HG03457 (cell line): ENCODE results near the gene ZNF431.
"Not testable (repeated sequence)": the region's sequence is repeated elsewhere in the genome, so short reads cannot be mapped to it uniquely, and the experiment has no call there.

Experiments
- ATAC-seq: cut with Tn5 transposase; IDR thresholded peaks from one replicate; pipeline ENCODE4 v1.9.1; 2021; ENCODE audit warnings: moderate number of reproducible peaks; ENCODE audit not compliant: unreplicated experiment

The ZNF431 gene

DNA sequence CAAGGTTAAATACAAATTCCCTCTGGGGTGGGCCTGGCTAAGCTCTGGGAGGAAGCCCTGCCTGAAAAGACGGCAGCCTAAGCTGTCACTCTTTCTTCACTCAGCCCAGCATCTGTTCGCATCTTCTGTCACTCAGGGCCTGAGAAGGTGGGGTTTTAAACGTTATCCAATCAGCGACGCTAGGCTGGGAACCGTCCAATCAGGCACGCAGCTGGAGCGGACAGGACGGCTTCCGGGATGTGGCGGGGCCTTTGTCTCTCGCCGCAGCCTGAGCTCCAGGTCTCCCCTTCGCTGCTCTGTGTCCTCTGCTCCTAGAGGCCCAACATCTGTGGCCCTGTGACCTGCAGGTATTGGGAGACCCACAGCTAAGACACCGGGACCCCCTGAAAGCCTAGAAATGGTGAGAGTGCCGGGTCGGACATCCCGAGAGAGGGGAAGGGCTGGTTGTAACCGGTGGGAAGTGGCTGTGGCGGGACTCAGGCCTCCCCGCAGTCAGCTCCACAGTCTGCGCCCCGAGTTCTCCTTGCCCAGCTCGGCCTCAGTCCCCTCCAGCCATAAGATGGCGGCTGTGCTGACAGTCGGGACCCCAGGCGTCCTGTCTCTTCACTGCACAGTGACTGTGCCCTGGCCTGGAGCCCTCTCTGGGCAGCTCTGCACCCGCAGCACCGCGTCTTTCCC is at the start of gene ZNF431:
TSS of gene ZNF431 (plus strand) at position 254 of the 678 bp plus-strand sequence. CDS start at position 398, 144 bp downstream.
- peak; percentile 91 for ATAC-seq

DNA sequence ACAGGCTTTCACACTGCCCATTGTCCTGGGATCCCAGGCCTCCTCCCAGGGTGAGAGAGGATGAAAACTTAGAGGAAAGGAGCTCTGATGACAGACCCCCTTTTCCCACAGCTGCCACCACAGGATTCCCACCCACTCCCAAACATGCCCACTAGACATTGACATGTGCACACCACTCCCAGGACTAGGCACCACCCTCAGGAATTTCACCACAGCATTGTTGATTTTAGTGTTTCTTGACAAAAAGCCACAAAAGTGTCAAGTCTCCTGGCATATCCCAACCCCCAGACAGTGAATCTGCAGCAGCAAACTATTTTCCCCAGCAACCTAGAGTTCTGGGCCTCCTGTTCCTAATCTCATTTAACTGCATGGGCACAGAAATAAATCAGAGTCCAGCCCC is 49.7 kb upstream of the ZNF431 start:
- ATAC-seq: no peak

DNA sequence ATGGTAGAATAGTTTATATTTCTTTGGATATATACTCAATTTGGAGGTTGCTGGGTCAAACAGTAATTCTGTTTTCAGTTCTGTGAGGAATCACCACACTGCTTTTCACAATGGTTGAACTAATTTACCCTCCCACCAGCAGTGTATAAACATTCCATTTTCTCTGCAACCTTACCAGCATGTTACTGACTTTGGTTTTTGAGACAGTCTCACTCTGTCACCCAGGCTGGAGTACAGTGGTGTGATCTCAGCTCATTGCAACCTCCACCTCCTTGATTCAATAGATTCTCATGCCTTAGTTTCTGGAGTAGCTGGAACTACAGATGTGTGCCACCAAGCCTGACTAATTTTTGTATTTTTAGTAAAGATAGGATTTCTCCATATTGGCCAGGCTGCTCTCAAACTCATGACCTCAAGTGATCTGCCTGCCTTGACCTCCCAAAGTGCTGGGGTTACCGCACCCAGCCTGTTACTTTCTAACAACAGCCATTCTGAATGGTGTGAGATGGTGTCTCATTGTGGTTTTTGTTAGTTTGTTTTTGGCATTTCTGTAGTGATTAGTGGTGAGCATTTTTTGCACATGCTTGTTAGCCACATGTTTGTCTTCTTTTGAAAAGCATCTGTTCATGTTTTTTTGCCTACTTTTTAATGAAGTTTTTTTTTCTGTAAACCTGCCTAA is 47.4 kb upstream of the ZNF431 start:
- no peak for ATAC-seq

GRCh38 chr19:21098291-21098690 is 43.5 kb upstream of the ZNF431 start:
- no peak for ATAC-seq

- no peak for ATAC-seq
These were observed 40.2 kb upstream of the ZNF431 start for GRCh38 chr19:21101521-21102242.

- ATAC-seq: no peak
These were observed 32.7 kb upstream of the ZNF431 start for GRCh38 chr19:21109116-21109515.

GRCh38 chr19:21110183-21110582 is 31.7 kb upstream of the ZNF431 start:
- no peak for ATAC-seq

DNA sequence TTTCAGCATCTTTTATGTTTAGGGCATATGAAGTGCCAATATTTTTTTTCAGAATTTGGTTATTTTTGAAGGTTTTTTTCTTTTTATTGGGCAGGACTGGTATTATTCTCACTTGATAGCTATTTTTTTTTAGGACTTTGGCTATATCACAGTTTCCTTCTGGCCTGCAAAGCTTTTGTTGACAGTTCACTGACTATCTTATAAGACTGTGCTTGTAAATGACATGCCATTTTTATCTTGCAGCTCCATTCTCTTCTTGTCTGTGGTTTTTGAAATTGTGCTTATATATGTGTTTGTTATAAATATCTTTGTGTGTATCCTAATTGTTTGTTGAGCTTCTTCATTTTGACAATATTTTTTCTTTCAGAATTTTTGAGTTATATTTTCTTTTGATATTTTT is 26.4 kb upstream of the ZNF431 start:
- ATAC-seq: no peak

- ATAC-seq: no peak
These were observed 24.6 kb upstream of the ZNF431 start for GRCh38 chr19:21117041-21117907.

- no peak for ATAC-seq
These were observed 15.8 kb upstream of the ZNF431 start for GRCh38 chr19:21126078-21126477.

DNA sequence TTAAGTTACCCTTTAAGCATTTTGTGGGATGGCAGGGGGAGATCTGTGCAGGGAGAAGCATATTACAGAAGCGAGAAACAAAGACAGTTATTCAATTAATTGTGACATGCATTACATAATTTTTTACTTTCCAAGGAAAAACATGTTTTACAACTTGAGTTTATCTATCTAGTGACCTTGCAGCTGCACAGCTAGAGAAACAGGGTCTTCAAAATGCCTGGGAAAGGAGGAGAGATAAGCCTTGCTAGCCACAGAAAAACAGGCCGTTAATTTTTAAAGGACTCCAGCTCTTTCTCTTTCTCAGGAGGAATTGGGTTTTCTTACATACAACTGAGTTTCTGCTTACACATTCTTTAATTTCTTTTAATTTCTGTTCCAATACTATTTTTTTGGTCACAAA is 14.8 kb upstream of the ZNF431 start:
- no peak for ATAC-seq

DNA sequence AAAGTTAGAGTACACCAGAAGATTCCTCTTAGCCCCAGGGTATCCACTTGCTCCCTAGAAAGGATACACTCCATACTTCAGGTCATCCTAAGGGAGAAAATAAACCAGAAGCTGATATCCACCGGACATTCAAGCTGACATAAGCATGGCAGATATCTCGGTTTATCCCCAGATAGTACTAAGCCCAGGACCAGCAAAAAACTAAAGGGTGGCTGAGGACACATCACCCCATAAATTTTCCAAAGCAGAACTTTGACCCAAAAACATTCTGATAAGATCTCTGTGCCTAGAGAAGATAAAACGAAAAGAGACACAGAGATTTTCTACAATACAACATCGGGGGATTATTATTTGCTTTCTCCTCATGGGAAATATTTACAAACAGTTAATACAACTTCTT is 13.9 kb upstream of the ZNF431 start:
- ATAC-seq: no peak

GRCh38 chr19:21128901-21129698 is 12.7 kb upstream of the ZNF431 start:
- no peak for ATAC-seq

- ATAC-seq: no peak
These were observed 11.6 kb upstream of the ZNF431 start for GRCh38 chr19:21130097-21130775.

DNA sequence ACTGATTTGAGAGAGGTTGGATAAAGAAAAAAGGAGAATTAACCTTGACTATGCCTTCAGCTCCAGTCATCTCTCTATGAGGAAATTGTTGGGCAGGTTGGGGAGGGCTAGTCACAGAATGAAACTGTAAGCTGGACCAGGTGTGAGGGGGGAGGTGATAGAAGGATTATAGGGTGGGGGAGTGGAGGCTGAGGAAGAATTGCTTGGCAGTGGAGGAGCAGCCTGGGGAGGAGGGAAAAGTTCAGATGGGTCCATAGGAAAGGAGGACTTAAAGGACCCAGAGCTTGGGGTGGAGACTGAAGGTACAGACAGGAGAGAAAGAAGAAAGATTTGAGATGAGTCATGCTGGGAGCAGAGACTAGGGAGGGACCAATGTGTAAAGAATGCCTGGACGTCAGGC is 8.2 kb upstream of the ZNF431 start:
- ATAC-seq: no peak

DNA sequence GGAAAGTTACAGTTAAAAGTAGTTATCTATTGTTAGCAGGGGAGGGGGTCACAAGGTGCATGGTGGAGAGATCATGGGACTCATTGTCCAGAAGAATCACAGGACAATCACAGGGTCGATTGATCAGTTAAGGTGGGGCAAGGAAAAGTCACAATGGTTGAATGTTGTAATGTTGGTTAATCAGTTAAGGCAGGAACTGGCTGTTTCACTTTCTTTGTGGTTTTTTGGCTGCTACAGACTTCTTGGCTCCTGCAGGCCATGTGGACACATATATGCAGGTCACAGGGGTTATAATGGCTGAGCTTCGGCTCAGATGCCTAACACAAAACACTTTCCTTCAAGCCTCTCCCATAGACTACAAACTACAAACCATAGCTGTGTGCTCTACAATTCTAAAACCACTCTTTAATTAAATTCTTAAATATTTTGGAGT is 6.9 kb upstream of the ZNF431 start:
- ATAC-seq: no peak

- no peak for ATAC-seq
These were observed 6.4 kb upstream of the ZNF431 start for GRCh38 chr19:21135433-21135832.

DNA sequence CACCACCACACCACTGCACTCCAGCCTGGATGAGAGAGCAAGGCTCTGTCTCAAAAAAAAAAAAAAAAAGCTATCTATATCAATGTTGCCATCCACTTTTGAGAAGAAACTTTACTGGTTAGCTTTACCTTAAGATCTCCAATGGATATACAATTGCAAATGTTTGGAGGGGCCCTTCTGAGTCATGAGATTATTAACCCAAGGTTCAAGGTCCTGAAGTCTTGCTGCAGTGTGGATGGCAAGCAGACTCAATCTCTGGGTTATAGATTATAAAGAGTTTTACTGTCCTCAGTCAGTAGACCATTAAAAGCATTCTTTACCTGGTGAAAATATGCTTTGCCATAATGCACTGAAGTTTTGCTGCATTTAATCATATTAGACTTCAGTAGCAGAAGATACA is 3.7 kb upstream of the ZNF431 start:
- no peak for ATAC-seq

- ATAC-seq: not testable (repeated sequence)
These were observed 834 bp upstream of the ZNF431 start for GRCh38 chr19:21141006-21141405.

DNA sequence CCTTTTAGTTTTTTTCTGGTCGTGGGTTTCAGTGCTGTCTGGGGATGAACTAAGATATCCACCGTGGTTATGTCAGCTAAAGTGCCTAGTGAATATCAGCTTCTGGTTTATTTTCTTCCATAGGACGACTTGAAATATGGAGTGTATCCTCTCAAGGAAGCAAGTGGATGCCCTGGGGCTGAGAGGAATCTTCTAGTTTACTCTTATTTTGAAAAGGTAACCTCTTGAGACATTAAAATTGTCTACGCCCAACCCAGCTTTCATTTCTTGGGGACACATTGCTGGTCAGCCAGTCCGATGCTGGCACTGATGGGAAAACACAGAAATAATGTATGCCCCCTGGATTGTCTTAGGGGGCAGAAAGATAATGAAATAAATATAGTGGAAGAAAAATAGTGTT is 1.6 kb downstream of the ZNF431 start:
- ATAC-seq: no peak
